GM21360 (cell line): Measurements from ENCODE around the gene EFNB2.

Experiments
- ATAC-seq: cut with Tn5 transposase; IDR thresholded peaks from one replicate; pipeline ENCODE4 v1.9.1; 2021; ENCODE audit warnings: mild to moderate bottlenecking, moderate library complexity; ENCODE audit not compliant: unreplicated experiment

EFNB2 gene

DNA sequence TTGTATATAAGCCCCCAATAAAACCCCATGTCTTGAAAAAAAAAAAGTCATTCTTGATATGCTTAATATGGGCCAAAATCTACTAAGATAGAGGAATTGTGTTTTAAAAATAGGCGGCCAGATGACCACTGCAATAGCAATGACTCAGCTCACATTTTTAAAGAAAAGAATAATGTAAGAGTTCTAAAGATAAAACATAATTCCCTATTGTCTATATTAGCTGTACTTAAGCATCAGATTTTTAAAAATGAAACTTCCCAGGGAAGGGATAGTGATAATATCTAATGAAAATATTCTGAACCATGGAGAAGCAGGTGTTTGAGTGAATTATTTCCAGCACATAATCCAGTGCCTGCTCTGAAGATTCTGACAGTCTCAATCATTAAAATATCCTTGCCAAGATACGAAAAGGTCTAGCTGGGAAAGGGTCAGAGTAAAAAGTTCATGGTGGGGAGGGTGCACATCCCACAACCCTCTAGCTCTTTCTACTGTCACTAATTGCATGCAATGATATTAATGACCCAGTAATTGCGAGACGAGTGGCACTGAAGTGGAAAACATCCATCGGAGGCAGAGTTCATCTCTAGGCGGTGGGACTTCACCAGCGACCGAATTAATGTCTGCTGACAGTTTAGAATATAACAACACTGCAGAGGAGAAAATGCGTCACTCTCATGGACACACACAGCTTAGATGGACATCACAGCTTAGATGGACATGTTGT lies 31.6 kb downstream of the EFNB2 start:
- no peak for ATAC-seq

DNA sequence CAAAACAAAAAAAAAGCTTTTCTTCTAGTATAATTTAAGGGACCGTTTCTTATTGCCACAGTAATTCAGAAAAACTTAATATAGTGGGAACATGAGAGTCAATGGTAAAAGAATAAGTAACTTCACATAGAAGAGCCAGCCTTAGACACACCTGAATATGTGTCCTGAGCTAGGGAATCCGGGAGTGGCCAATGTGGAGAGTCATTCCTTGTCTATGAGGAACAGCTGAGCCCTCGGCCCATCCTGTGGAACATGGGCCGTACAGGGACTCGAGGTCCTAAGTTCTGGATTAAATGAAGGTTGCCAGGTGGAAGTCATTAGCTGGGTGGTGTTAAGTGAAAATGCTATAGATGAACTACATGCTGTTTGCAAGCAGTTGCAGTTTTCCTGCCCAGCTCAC lies 32.2 kb downstream of the EFNB2 start:
- ATAC-seq = no peak

DNA sequence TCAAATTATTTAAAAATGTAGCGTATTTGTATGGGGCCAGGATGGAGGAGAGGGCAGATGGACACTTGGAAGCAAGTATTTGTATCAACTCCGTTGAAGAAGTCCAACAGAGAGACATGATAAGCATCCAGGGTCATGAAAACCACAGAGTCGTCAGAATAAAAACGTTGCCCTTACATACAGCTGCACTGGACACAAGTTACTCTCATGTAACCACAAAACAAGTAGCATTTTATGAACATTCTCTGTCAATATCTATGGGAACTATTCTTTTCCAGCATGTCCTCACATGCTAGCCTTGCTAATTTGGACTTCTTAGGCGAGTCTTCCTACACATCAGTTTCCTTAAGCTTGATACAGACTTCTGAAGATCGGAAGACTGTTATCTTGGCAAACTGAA lies 35.0 kb downstream of the EFNB2 start:
- no peak for ATAC-seq

DNA sequence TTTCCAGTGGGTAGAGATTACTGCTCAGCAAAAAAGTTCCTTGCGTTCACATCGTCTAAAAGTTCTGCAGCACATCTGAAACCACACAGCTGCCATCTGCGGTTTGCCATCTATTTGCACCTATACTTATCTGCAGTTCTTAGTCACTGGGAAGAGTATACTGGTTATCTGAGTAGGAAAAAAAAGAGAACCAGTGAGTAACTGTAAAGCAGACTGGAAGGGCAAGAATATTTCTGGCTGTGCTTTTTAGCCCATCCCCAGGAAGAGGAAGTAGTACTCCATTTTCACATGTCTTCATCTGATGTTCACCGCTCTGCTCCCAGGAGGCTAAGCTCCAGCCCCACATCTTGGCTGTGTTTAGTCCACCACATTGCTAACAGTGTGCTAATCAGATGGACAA lies 35.6 kb downstream of the EFNB2 start:
- ATAC-seq = peak; percentile 92

DNA sequence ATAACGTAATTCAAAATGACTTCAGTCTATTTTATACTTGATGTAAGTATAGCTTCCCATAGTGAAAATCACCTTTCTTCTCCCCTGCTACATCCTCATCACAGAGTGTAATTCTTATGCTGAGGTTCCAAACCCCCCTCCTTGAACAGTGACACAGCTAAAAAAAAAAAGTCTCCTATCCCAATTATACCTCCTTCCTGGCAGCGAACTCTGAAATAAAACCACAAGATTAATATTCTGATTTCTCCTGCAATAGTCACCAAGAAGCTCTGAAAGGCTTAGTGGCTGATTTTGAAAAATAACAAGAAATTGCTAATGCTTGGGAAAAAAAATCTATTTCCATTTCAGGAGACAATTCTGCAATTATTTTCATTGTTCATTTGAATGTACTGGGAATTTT lies 36.3 kb downstream of the EFNB2 start:
- no peak for ATAC-seq

DNA sequence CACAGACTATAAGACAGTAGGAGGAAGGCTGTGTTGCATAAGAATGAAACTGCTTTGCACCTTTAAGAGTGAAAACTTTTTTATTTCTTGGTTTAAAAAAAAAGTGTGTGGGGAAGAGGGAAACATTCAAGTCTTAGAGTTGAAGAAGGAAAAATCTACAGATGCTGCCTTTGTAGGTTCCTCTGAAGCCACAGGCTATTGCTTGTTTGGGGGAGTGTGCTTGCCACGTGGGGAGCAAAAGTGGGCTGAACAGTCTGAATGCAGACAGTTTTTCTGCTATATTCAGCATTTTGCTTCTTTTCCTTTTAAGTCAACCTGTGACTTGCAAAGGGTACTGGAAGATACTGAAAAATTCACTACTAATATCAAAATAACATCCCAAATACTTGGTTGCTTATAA lies 36.9 kb downstream of the EFNB2 start:
- ATAC-seq = no peak

DNA sequence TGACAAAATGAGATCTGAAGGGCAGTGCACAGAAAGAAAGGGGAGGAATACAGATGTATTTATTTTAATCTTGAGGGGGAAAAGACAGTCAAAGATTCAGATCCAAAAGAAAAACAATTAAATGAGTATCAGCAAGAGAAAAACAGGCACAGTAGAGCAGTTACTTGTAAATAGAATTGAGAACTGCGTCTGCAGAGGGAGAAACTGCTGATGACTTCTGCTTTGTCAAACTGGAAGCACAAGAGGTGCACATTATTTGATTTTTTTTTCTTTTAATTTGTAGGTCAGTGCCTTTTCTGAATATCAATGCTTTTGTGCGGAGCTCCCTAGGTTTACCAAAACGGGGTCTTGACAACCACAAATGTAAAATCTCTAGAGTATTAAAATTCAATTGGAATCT lies 37.3 kb downstream of the EFNB2 start:
- no peak for ATAC-seq

DNA sequence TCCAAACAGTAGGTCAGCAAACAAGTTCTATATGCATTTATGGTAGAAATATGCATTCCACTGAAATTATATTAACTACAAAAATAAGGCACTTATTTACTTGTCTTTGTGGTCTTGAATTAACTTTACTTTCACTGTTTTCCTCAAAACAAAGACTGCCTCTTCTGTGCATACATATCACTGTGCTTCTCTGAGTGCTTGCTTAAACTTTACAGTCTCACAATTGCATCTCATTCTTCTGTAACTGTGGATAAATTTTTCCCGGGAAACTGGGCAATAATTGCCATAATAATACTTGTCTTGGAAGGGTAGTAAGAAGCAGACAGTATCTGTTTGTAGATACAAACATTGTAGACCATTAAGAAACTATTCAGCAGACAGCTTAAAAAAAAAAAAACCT lies 38.4 kb downstream of the EFNB2 start:
- no peak for ATAC-seq

DNA sequence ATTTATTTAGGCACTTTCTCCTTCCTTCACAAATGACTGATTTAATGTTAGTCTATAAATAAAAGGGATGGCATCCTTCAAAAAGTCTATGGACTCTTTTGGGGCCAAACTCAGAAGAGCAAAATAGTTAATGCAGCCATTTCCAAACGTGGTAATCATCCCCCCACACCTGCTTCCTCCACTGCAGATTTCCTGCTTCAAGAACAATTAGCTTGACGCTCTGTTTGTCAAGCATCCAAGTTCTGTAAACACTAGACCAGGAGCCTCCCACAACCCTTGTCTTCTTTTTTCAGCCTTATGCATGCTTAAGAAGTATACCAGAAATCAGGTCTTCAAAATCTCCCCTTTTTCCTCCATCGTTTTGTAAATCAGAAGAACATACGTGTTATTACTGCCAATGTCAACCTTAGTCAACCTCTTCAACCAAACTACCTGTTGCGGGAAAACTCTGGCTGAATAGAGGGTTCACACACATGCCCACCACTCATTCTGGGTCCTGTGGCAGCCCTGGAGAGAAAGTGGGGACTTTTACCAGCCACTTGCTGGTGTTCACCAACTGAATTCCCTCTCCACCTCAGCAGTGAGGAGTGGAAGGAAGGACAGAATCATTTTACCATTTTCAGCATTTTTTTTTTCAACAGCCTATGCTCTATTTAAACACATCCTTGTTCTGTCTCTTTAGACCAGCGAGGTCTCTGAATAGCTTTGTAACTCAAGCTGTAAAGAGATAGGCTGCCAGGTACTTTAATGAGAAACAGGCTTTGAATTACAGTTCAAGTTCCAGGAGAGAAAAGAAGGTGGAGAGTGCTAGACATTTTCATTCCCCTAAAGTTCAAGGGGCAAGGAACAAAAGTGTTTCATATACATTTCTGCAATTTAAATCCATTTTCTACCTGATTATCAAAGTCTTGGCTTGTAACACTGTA lies 39.1 kb downstream of the EFNB2 start:
- ATAC-seq = no peak

DNA sequence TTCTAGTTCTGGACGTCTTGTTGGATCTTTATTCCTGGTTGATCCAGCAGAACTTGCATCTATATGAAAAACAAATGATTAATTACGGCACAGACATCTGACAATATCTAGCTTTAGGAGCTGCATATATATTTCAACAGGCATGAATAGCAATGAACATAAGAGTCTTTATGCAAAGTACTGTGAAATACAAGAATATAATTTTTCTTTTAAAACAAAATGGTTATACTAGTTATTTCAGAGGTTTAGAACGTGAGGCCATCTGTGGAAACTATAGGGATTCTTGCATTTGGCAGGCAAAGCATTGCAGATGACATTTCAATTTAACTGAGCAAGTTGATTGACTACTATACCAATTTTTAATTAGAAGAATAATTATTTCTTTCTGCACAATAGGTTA lies 40.5 kb downstream of the EFNB2 start:
- ATAC-seq = no peak

DNA sequence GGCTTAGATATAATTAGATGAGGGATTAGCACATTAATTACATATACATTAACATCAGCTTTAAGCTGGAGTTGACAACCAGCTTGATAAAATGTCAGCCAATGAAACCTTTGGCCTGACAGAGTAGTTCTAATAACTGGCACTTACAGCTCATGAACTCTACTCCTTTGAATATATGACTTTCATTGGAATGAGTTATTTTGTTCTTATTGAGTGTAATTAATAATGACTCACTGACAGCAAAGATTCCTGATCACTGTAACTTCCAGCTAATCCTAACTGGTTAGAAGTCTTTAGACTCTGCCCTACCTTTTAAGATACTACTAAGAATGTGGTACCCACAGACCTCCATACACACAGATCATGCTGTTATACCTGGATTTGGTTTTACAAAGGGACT lies 41.0 kb downstream of the EFNB2 start:
- ATAC-seq = no peak

DNA sequence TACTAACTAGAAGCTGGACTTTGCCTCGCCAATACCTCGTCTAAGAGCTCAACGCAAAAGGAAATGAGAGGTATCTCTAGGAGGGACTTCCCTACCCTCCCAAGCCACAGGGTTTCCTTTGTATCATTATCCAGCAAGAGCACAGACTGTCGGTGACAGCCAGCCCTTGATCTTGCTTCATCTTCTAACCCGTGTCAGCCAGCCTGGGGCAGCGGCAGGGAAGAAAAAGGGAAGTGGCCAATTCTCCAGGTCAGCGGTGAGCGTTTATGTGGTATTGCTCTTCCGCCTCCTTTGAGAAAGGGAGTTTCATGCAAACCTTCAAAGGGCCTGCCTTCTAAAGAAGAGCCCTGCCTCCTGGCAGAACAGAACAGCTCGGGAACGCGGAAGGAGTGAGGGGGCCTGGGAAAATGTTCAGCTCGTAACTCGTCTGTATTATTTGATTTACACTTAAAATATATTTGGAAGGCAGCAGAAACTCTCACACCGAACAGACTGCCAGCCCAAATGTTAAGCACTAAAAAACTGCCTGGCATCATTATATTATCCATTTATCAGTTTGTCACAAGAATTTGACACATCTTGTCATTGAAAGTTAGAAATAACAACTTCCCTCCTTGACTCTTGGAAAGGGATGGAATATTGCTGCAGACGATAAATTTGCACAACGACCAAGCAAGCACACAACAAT lies 41.8 kb downstream of the EFNB2 start:
- ATAC-seq = peak; percentile 91

DNA sequence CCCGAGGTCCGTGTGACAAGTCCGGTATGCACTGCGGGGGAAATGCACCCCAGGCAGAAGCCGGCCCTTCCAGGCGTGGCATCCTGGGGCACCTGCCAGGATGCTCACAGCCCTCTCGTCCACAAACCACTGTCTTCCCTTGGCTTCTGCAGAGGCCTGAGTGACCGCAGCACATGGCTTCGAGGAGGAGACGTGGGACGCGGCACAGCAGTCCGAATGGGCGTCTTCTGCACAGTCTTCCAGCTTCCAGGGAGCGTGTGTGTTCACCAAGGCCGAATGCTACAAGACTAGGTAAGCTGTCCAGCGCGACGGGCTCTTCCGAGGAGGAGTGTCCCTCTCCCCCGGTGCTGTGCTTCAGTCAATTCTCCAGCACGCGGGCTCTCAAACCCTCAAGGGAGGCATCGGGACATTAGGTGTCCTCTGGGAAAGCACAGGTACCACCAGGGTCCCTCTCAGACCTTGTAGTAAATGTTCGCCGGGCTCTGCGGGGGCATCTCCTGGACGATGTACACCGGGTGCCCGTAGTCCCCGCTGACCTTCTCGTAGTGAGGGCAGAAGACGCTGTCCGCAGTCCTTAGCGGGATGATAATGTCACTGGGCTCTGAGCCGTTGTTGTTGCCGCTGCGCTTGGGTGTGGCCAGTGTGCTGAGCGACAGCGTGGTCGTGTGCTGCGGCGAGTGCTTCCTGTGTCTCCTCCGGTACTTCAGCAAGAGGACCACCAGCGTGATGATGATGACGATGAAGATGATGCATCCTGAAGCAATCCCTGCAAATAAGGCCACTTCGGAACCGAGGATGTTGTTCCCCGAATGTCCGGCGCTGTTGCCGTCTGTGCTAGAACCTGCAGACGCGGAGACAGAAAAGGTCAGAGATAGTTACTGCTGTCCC lies 42.6 kb downstream of the EFNB2 start:
- ATAC-seq = no peak

DNA sequence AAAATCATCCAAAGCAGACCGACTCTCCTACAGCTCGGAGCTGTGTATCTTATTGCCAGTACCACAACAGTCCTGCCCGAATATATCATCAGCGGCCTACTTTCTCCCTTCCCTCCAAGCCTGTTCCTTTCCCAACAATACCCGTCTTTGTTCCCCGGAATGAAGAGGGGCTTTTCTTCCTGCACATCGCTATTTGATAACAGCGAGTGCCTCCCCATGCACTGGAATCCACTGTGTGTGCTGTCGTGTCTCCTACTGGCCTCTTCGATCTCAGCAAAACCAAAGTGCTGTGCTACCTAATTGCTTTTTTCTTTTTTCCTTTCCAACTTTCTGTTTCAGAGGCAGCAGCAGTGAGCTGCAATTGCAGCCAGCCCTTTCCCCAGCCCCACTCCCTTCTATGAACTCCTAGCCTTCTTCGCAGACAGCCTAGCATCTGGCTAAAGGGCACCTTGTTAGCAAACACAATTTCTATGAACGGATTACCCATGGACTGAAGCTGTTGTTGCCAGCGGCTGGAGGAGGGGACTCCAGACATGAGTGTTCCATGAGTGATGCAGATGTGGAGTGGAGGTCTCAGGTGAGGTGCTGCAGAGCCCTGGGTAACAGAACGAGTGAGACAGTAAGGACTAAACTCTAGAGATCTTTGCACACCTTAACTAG lies 43.4 kb downstream of the EFNB2 start:
- no peak for ATAC-seq

DNA sequence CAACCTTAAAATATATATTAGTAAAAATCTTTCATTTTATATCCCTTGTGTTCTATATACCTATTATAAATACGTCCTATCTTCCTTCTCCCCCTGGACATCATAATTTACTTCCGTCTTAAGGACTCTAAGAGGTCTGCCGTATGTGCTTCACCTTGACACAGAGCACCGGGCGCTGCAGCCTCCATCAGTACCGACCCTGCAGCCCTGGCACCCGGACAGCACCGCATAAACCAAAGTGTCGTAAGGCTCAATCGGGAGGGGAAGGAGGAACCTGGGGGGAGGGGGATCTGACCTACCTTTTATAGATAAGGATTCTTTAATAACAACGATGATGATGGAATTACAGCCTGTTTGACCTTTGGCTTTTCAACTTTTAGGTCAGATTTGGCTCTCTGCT lies 44.0 kb downstream of the EFNB2 start:
- no peak for ATAC-seq

DNA sequence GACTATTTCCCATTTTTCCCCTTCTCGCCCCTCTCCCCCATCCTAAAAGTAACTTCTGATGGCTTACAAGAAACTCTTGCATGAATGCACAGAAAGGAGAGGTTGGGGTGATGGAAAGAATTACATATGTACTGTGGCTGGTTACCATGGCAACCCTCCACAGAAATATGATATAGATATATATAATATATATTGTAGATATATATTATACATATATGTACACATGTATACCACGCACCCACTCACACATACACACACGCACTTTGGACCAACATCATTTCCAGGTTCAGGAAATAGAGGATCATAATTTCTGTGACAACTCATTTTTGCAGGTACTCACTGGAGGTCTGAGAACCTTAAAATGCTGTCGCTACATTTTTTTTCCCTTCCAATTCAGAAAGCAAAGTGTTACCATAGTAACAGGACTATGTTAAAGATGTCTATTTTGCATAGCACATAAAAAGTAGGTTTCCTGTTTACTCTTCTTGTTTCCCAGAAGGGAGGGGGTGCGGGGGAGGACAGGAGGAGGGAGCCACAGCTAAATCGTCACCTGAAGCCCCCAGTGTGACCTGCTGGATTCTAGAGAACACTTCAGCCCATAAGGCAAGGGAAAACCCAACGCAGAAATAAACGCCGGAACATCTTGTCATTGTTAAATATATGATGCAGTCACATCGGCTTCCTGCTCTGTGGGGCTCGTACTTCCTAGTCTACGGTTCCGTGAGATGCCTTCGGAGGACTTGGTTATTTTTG lies 44.7 kb downstream of the EFNB2 start:
- ATAC-seq = no peak

DNA sequence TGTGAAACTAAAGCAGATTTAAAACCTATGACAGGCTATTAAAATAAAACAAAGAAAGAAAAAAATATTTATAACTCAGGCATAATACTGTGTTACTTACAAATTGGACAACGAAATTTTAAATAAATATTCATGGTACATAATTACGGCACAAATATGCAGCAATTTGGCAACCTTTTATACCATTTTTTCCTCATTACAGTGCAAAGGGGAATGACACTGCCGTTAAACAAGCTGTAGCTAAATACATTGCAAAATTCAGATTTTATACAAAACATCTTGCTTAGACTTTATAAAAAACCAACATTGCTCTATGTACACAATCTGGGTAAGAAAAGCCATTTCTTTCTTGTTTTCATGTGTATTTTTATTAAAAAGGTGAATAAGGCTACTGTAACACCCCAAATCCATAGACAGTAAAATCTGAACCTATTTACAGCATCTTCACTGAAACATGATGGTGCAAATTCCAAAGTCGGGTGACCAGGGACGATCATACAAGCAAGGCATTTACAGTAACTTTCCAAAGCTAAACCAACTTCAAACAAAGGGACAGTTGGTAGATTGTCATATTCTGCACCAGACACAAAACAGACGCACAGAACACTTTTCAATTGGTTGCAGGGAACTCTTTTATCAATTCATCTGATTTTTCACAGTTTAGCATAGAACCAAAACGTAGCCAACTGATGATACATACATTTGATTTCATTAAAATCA lies 45.5 kb downstream of the EFNB2 start:
- no peak for ATAC-seq

DNA sequence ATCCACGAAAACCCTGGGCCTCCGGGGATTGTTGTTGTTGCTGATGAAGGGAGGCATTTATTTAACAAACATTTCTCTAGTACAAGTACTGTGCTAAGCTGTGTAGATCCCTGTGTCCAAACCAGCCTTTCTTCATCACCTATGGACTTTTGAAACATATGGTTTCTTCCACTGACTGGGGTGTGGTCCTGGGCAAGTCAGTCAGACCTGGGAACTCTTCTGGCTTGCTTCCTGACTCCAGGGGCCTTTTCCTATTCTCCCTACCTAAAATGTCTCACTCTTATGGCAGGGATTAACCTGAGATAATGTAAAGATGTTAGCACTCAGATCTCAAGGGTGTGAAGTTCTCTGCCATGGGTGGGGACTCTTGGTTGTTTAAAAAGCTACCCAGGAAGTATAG lies 46.8 kb downstream of the EFNB2 start:
- ATAC-seq = no peak

DNA sequence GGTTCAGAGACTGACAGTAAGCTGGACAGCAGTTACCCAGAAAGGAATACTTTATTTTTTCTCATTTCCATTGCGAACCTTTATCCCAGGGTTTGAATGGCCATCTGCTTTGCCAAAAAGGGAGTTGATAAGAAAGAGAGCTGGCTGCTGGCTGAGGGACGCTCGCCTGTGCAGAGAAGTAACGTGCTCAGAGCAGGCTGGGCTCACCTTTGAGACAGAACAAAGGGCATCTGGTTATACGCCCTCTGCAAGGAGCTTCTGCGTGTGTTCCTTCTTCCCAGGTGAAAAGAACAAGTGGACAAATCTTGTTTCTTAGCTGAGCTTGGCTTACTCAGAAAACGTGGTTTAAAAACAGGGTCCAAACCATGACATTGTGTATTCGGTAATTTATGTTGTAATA lies 47.4 kb downstream of the EFNB2 start:
- no peak for ATAC-seq
